Vagina (tissue), 2 donors: ENCODE measurements around the gene MED15. TPM values are rescaled to one million over a fixed set of nuclear protein-coding genes. Genes with fewer than 3 reads are reported as not detected.

ENCODE experiments used
- DNase-seq, 2 donors: peaks; one replicate each; pipeline ENCODE4 v3.0.0-alpha.2; 2017; ENCODE audit errors: extremely low spot score in 2 of 2
- H3K27ac ChIP-seq: fragments of 200-600 bp; sonication (generic); one replicate; pipeline ENCODE4 v1.5.1; 2019
- H3K27me3 ChIP-seq: fragments of 200-600 bp; sonication (generic); one replicate; pipeline ENCODE4 v1.5.1; 2019
- H3K36me3 ChIP-seq, 2 donors: fragments of 200-600 bp; sonication (generic); one replicate each; pipeline ENCODE4 v1.5.1; 2017 to 2019
- H3K4me1 ChIP-seq: fragments of 200-600 bp; sonication (generic); one replicate; pipeline ENCODE4 v1.5.1; 2019
- H3K4me3 ChIP-seq, 2 donors: fragments of 200-600 bp; sonication (generic); 1 replicate in 1 of 2; 2 replicates in 1 of 2; pipeline ENCODE4 v1.5.1; 2016 to 2019
- H3K9me3 ChIP-seq: fragments of 200-600 bp; sonication (generic); one replicate; pipeline ENCODE4 v1.5.1; 2019
- POLR2A ChIP-seq, 2 donors: fragments of 450-650 bp; IDR thresholded peaks; one replicate each; pipeline ENCODE4 v1.6.1; 2017; ENCODE audit warnings: antibody characterized with exemption in 2 of 2, mild to moderate bottlenecking in 2 of 2, moderate library complexity in 2 of 2
- POLR2AphosphoS5 ChIP-seq, 2 donors: sonication (generic); formaldehyde crosslinking; IDR thresholded peaks; one replicate each; pipeline ENCODE4 v1.9.0; 2017; ENCODE audit warnings: antibody characterized with exemption in 2 of 2, mild to moderate bottlenecking in 2 of 2, low read depth in 1 of 2; ENCODE audit not compliant: insufficient read depth in 1 of 2
- intact Hi-C: fragments of 100-400 bp; cut with DNase I; formaldehyde crosslinking; loops from one replicate; pipeline ENCODE4 v1.15.1; 2023
- total RNA-seq: library from RNA; depleted of rRNA; stranded (reverse); fragments of >200 nt; gene quantifications from one replicate; pipeline ENCODE4 v1.2.3, GENCODE V29; 2016
- TF ChIP-seq, protein P1 (sequence below), 3 experiments: fragments of 450-650 bp in 2 of 3; fragments of 200-600 bp in 1 of 3; sonication (generic) in 1 of 3; IDR thresholded peaks; one replicate each; pipeline ENCODE4 v1.5.1; 2017 to 2019; ENCODE audit warnings: antibody characterized with exemption in 3 of 3, mild to moderate bottlenecking in 2 of 3, moderate library complexity in 2 of 3

The MED15 gene
- total RNA-seq, 1 donor from 2014 or later = 72.2 TPM

DNA sequence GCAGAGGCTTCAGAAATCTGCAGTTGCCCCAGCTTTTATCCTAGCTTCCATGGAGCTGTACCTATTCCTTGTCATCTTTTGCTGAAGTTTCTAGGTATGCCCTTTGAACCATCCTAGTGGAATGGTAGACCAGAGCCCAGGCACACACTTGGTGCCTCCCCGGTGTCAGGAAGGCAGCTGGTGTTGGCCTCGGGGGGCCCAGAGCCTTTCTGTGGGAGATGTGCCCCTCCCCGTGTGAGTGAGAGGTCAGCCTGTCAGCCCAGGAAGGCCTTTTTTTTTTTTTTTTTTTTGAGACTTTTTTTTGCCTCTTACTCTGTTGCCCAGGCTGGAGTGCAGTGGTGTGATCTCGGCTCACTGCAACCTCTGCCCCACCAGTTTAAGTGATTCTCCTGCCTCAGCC is 58.4 kb downstream of the MED15 start:
- no peak for DNase-seq
- Histone ChIP-seq H3K36me3 (peaks cover 0 to 50% of the 10 kb centered on the region in 2 donors), H3K27me3 (no peaks in the 10 kb centered on the region), H3K27ac (peak overlapping the region; percentile 71), H3K4me1 (peaks cover 58% of the 10 kb centered on the region), H3K4me3 (no peak overlapping the region), H3K9me3 (no peaks in the 10 kb centered on the region)
- intact Hi-C loops = no loop called here
- TF ChIP-seq, protein P1, sequence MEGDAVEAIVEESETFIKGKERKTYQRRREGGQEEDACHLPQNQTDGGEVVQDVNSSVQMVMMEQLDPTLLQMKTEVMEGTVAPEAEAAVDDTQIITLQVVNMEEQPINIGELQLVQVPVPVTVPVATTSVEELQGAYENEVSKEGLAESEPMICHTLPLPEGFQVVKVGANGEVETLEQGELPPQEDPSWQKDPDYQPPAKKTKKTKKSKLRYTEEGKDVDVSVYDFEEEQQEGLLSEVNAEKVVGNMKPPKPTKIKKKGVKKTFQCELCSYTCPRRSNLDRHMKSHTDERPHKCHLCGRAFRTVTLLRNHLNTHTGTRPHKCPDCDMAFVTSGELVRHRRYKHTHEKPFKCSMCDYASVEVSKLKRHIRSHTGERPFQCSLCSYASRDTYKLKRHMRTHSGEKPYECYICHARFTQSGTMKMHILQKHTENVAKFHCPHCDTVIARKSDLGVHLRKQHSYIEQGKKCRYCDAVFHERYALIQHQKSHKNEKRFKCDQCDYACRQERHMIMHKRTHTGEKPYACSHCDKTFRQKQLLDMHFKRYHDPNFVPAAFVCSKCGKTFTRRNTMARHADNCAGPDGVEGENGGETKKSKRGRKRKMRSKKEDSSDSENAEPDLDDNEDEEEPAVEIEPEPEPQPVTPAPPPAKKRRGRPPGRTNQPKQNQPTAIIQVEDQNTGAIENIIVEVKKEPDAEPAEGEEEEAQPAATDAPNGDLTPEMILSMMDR (IDR thresholded peaks at IDR 0.05) = no peak
- TF ChIP-seq POLR2AphosphoS5 (IDR thresholded peaks at IDR 0.05; ENCODE audit: insufficient read depth in 1 of 2, low read depth in 1 of 2) (no peak), POLR2A (IDR thresholded peaks at IDR 0.05) (no peak)

DNA sequence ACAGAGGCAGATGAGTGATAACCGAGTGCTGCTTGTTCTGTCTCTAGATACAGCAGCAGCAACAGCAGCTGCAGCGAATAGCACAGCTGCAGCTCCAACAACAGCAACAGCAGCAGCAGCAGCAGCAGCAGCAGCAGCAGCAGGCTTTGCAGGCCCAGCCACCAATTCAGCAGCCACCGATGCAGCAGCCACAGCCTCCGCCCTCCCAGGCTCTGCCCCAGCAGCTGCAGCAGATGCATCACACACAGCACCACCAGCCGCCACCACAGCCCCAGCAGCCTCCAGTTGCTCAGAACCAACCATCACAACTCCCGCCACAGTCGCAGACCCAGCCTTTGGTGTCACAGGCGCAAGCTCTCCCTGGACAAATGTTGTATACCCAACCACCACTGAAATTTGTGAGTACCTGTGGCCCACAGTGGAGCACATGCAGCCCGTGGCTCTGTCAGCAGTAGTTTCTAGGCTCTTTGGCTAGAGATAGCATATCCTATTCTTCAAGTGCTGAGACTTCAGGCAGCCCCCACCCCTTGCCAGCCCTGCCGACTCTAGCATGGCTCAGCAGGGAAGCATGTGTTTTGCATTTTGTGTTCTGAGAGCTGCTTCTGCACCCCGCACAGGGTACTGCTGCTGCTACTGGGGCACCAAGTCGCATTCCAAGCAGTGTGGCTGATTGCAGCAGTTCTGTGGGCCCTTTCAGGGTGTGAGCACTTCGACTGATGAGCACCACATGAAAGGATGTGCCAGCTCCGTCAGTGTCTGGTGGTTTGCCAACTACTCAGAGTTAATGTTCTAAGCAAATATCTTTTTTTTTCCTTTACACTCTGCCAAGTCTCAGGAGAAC is 59.2 kb downstream of the MED15 start:
- intact Hi-C loops = no loop called here
- H3K27ac ChIP-seq = peak overlapping the region; percentile 71
- DNase-seq = no peak
- H3K27me3 ChIP-seq = no peaks in the 10 kb centered on the region
- H3K4me1 ChIP-seq = peaks cover 66% of the 10 kb centered on the region
- TF ChIP-seq POLR2A (IDR thresholded peaks at IDR 0.05) (no peak), POLR2AphosphoS5 (IDR thresholded peaks at IDR 0.05; ENCODE audit: insufficient read depth in 1 of 2, low read depth in 1 of 2) (peak in 1 of 2 donors; percentile 38)
- peaks cover 0 to 53% of the 10 kb centered on the region in 2 donors for H3K36me3 ChIP-seq
- H3K4me3 ChIP-seq = no peak overlapping the region
- H3K9me3 ChIP-seq = no peaks in the 10 kb centered on the region

DNA sequence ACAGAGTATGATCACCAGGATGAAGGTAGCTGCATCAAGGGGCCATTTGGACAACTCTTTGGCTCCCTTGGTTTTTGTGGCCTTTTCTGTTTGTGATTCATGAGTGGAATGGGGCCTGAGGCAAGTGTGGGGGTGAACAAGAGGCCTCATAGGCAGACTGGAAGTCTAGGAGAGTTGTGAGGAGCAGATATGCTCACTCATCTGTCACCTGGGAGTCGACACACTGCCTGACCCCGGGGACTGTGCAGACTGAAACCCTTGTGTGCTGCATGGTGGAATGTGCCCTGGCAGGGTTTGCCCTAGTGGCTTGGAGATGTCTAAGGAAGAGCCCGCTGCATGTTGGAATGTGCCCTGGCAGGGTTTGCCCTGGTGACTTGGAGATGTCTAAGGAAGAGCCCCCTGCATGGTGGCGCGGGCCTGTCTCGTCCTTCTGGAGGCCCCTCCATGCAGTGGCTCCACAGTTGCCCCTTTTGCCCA is 60.0 kb downstream of the MED15 start:
- Histone ChIP-seq H3K36me3 (peaks cover 0 to 49% of the 10 kb centered on the region in 2 donors), H3K27ac (peak overlapping the region; percentile 71), H3K4me1 (peaks cover 66% of the 10 kb centered on the region), H3K27me3 (no peaks in the 10 kb centered on the region), H3K4me3 (no peak overlapping the region), H3K9me3 (no peaks in the 10 kb centered on the region)
- no peak for DNase-seq
- intact Hi-C loops = no loop called here
- TF ChIP-seq, protein P1 (IDR thresholded peaks at IDR 0.05) = no peak
- TF ChIP-seq POLR2AphosphoS5 (IDR thresholded peaks at IDR 0.05; ENCODE audit: insufficient read depth in 1 of 2, low read depth in 1 of 2) (no peak), POLR2A (IDR thresholded peaks at IDR 0.05) (no peak)

DNA sequence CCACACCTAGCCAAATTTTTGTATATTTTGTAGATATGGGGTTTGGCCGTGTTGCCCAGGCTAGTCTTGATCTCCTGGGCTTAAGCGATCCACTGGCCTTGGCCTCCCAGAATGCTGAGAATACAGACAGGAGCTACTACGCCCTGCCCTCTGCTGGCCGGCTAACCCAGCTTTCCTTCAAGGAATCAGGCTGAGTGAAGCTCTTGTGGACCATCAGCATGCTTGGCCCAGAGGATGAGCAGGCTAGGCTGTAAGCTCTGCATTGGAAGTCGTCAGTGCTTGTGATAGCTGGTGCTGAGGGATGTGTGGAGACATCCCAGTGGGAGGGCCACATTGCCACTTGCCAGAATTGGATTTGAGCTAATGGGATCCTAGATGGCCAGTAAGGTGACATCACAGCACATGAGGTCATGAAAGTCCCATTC is 60.6 kb downstream of the MED15 start:
- Histone ChIP-seq H3K36me3 (peaks cover 0 to 50% of the 10 kb centered on the region in 2 donors), H3K4me3 (no peak overlapping the region), H3K27me3 (no peaks in the 10 kb centered on the region), H3K4me1 (peaks cover 66% of the 10 kb centered on the region), H3K27ac (peak overlapping the region; percentile 71), H3K9me3 (no peaks in the 10 kb centered on the region)
- intact Hi-C loops = no loop called here
- no peak for DNase-seq
- TF ChIP-seq POLR2AphosphoS5 (IDR thresholded peaks at IDR 0.05; ENCODE audit: insufficient read depth in 1 of 2, low read depth in 1 of 2) (no peak), POLR2A (IDR thresholded peaks at IDR 0.05) (no peak)
- TF ChIP-seq, protein P1 (IDR thresholded peaks at IDR 0.05) = no peak

DNA sequence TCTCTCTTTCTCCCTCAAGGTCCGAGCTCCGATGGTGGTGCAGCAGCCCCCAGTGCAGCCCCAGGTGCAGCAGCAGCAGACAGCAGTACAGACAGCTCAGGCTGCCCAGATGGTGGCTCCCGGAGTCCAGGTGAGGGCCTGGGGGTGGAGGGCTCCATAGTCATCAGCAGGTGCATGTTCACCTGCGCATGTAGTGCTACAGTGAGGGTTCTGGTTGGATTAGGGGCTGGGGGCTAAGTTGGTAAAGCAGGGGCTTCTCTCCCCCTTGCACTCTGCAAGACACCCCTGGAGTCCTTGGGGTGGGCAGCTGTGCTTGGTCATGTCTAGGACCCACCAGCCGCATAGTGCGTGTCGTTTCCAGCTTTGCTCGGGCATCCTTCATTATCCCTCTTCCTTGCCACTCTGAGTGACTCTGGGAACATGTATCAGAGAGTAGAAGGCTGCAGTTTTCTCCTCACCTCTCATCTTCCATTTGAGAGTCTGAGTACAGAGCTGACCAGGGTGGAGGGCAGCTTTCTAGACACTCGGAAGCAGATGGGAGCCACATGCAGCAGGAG is 61.2 kb downstream of the MED15 start:
- no peaks in the 10 kb centered on the region for H3K27me3 ChIP-seq
- peaks cover 66% of the 10 kb centered on the region for H3K4me1 ChIP-seq
- no peaks in the 10 kb centered on the region for H3K9me3 ChIP-seq
- peaks cover 0 to 56% of the 10 kb centered on the region in 2 donors for H3K36me3 ChIP-seq
- H3K27ac ChIP-seq = peak overlapping the region; percentile 71
- intact Hi-C loops = no loop called here
- H3K4me3 ChIP-seq = peak overlapping the region in 1 of 2 donors; percentile 6
- TF ChIP-seq POLR2A (IDR thresholded peaks at IDR 0.05) (no peak), POLR2AphosphoS5 (IDR thresholded peaks at IDR 0.05; ENCODE audit: insufficient read depth in 1 of 2, low read depth in 1 of 2) (no peak)
- TF ChIP-seq, protein P1 (IDR thresholded peaks at IDR 0.05) = no peak
- no peak for DNase-seq
